HG03064 (cell line): Measurements from ENCODE around the gene SPC24.
"Not testable (repeated sequence)": the region's sequence is repeated elsewhere in the genome, so short reads cannot be mapped to it uniquely, and the experiment has no call there.

ENCODE experiments used
- ATAC-seq: cut with Tn5 transposase; IDR thresholded peaks from one replicate; pipeline ENCODE4 v1.9.1; 2021; ENCODE audit warnings: low read depth; ENCODE audit not compliant: unreplicated experiment

The SPC24 gene

GRCh38 chr19:11192957-11193939 is 37.7 kb upstream of the SPC24 start:
- no peak for ATAC-seq

- ATAC-seq, result no peak
Observed at GRCh38 chr19:11191934-11192333, 36.4 kb upstream of the SPC24 start.

GRCh38 chr19:11191273-11191755 is 35.7 kb upstream of the SPC24 start:
- ATAC-seq, result no peak

DNA sequence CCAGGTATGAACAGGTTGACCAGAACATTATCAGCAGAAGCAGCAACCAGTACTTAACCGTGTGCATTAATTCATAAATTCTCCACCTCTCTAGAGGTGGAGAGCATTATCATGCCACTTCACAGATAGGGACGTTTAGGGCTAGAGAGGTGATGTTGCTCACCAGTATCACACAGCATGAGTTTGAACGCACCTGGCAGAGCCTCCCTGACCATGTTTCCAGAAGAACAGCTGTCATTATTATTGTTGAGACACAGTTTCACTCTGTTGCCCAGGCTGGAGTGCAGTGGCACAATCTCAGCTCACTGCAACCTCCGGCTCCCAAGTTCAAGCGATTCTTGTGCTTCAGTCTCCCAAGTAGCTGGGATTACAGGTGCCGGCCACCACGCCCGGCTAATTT is 34.9 kb upstream of the SPC24 start:
- ATAC-seq, result no peak

GRCh38 chr19:11187441-11187840 is 31.9 kb upstream of the SPC24 start:
- no peak for ATAC-seq

GRCh38 chr19:11182994-11183393 is 27.4 kb upstream of the SPC24 start:
- ATAC-seq, result no peak

GRCh38 chr19:11181488-11181887 is 25.9 kb upstream of the SPC24 start:
- no peak for ATAC-seq

DNA sequence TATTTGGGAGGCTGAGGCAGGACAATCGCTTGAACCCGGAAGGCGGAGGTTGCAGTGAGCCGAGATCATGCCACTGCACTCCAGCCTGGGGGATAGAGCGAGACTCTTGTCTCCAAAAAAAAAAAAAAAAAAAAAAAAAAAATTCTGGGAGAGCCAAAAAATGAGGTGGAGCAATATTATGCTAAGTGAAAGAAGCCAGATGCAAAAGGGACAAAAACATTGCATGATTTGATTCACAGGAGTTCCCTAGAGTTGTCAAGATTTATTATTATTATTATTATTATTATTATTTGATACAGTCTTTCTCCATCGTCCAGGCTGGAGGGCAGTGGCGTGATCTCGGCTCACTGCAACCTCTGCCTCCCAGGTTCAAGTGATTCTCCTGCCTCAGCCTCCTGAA is 25.4 kb upstream of the SPC24 start:
- not testable (repeated sequence) for ATAC-seq

DNA sequence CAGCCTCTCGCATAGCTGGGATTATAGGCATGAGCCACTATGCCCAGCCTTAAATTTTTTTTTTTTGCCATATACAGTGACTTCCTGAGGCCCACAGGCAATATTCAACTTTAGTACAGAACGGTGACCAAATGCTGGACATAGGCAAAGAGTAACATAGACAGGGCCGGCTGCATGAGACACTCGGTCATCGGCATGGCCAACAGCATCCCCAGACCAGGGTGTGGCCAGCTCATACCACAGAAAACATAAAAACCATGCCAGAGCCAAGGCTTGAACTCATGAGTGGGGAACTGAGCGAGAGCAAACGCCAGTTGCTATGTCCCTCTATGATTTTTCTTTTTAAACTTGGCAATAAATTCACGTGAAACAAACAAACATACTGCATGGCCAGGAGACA is 24.8 kb upstream of the SPC24 start:
- ATAC-seq, result no peak

DNA sequence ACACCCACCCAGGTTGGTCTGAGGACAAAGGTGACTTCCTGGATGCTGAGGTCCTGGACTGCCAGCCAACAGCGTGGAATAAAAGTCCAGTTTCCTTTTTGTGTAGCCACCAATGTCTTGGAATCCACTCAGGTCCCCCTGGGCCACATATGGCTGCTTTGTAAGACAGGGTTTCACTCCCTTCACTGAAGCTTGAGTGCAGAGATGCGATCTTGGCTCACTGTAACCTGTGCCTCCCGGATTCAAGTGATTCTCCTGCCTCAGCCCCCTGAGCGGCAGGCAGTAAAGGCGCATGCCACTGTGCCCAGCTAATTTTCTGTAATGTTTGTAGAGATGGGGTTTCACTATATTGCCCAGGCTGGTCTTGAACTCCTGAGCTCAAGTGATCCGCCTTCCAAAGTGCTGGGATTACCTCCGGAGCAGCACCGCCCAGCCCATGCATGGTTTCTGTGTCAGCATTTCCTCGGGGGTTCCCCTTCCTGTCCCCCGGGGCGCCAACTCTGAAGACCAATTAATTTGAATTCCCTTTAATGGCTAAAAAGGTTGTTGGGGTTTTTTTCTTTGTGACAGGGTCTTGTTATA is 24.2 kb upstream of the SPC24 start:
- ATAC-seq, result no peak

DNA sequence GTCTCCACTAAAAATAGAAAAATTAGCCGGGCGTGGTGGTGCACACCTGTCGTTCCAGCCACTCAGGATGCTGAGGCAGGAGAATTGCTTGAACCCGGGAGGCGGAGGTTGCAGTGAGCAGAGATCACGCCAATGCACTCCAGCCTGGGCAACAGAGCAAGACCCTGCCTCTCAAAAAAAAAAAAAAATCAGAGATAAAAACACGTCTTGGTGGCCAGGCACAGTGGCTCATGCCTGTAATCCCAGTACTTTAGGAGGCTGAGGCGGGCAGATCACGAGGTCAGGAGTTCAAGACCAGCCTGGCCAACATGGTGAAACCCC is 23.5 kb upstream of the SPC24 start:
- not testable (repeated sequence) for ATAC-seq

DNA sequence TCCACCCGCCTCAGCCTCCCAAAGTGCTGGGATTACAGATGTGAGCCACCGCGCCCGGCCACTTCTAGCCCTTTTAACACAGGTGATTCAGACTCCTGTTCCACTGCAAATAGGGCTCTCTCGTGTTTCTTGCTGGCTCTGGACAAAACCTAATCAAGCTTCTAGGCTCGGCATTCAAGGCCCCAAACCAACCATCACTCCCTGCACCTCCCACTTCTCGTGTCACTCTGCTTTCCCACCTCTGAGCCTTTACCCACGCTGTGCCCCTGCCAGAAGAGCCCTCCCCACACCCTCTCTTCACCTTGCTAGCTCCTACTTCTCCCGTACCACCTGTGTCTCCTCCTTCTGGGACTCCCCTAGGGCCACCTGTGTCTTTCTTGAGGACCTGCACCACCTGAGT is 22.0 kb upstream of the SPC24 start:
- ATAC-seq, result no peak

GRCh38 chr19:11176466-11177193 is 21.0 kb upstream of the SPC24 start:
- ATAC-seq, result no peak

- ATAC-seq, result no peak
Observed at GRCh38 chr19:11175920-11176319, 20.3 kb upstream of the SPC24 start.

- ATAC-seq, result no peak
Observed at GRCh38 chr19:11174336-11174735, 18.8 kb upstream of the SPC24 start.

DNA sequence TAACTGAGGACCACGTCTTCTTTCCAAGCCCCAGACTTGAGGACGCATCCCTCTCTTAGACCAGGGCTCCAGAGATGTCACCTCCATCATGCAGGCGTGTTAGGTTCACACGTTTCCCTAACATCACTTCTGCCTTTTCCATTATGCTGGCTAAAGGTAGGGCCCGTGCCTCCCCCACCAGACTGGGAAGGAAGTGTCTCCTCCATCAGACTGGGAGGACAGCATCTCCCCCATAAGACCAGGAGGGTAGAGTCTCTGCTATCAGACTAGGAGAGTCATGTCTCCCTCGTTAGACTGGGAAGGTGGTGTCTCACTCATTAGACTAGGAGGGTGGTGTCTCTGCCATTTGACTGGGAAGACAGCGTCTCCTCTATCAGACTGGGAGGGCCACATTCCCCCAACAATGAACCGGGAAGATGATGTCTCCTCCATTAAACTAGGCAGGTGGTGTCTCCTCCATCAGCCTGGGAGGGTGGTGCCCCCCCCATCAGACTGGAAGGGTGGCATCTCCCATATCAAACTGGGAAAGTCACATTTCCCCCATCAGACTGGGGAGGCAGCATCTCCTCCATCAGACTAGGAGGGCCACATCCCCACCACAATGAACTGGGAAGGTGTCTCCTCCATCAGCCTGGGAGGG is 18.1 kb upstream of the SPC24 start:
- no peak for ATAC-seq

DNA sequence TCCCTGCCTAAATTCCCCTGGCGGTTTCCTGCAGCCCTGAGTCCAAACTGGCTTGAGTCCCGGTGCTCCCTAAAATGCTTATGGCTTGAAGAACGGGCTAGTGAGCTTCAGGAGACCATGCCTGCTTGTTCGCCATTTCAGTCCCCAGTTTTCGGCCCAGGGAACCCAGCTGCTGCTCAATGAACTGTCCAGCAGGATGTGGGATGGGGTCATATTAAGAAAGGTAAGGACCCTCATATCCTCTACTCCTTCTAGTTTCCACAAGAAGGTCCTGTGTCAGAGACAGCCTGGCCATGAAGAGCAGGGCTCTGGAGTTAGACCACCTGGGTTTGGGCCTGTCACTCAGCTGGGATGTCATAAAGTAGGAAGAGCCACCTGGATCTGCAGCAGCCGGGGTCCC is 17.0 kb upstream of the SPC24 start:
- no peak for ATAC-seq

- no peak for ATAC-seq
Observed at GRCh38 chr19:11171144-11171543, 15.6 kb upstream of the SPC24 start.

- ATAC-seq, result no peak
Observed at GRCh38 chr19:11169896-11170678, 14.5 kb upstream of the SPC24 start.

GRCh38 chr19:11168568-11168967 is 13.0 kb upstream of the SPC24 start:
- ATAC-seq, result no peak
